GM04503 (cell line): ENCODE data around the gene NUDT1.
A peak's percentile ranks its signal among the peaks of the same experiment; 100 is the strongest.

ENCODE experiments used
- DNase-seq: peaks from one replicate; pipeline ENCODE4 v3.0.0-alpha.2; 2012; ENCODE audit warnings: low read depth

NUDT1 gene

DNA sequence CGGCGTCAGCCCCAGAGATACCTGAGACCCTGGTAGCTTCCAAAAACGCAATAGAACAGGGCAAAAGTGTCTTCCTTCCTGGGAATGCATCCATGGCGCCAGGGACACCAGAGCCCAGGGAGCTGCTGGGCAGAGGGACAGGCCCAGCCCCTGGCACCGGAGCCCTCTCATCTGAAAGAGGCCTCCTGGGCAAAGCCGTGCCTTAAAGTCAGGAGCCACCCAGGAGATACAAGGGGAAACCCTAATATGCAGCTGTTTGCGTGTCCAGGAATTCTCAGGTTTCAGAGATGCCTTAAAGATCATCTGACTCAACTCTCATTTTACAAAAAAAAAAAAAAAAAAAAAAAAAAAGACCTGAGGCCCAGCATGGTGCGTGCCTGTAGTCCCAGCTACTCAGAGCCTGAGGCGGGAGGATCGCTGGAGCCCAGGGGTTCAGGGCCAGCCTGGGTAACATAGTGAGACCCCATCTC is 28.0 kb downstream of the NUDT1 start:
- no peak for DNase-seq

DNA sequence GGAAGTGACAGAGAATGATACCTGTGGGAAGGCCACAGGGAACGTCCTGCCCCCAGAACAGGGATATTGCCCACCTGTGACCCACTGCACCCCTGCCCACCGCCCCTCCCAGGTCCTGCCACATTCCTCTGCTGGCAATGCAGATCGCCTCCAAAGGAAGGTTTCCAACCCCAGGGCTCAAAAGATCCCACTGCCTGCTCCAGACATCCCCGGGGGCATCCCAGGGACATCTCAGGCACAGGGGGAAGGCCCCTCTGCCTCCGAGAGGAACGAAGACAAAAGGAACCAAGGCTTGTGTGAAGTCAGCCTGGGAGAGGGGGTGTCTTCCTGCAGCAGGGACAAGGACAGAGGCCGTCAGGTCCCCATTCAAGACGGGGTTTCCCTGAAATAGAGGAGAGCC is 28.5 kb downstream of the NUDT1 start:
- DNase-seq, result no peak

DNA sequence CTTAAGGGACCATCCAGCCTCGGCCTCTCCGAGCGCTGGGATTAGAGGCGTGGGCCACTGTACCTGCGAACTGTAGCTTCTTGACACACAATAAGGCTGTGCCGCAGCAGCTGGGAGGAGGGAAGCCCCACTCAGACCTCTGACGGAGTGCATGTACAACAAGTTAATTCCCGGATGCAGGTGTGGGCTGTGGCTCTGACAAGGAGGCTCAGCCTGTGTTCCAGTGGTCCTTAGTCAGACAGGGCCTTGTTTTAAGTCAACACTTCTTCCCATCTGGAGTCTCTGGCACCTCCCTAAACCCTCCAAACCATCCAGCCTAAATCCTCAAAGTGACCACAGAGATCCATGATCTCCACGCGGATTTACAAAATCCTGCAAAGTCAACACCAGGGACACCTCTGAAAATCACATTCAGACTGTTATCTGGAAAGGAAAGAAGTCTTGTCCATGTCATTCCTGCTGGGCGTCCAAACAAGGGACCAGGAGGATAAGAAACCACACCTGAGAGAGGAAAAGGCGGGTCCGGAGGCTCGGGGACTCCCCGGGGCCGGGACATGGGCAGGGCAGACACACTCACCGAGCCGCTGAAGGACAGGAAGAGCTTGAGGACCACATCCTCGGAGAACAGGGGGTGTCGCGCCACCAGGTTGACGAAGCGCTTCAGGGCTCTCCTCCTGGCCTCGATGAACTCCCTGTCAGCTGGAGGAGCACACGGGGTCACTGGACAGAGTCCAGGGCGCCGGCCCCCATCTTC is 29.4 kb downstream of the NUDT1 start:
- DNase-seq, result no peak

- no peak for DNase-seq
Measured at GRCh38 chr7:2272031-2272430, 30.0 kb downstream of the NUDT1 start.

GRCh38 chr7:2273866-2274265 is 31.8 kb downstream of the NUDT1 start:
- DNase-seq, result no peak

DNA sequence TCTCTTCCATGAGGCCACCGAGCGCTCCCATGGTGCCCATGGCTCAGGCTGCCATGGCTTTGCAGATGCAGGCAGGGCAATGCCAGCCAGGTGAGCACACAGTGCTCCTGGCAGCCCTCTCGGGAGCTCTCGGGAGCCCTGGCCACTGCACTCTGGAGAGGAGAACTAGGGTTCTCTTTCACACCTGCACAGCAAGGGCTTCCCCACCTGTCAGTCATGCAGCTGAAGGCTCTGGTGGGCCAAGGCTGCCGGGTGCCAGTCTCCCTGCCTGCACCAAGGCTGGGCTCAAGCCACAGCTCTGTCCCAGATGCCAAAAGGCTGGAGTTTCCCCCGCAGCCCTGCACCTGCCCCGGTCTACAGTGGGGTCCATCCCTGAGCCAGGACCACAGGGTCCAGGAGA is 32.6 kb downstream of the NUDT1 start:
- no peak for DNase-seq

- DNase-seq, result no peak
Measured at GRCh38 chr7:2275101-2275500, 33.1 kb downstream of the NUDT1 start.

GRCh38 chr7:2276107-2276506 is 34.1 kb downstream of the NUDT1 start:
- no peak for DNase-seq

DNA sequence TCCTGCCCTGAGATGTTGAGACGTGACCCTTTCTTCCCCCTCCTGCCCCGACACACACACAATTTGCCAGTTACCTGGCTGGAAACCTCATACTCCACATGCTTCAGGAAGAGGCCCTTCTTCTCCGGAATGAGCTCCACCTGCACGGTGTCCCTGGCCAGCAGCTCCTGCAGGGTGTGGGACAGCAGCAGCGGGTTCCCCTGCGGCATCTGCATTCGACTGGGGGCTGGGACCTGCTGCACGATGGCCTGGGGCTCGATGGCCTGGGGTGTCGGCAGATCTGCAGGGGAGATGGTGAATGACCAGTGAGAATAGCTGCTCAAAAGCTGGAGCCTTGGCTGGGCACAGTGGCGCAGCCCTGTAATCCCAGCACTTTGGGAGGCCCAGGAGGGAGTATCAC is 36.0 kb downstream of the NUDT1 start:
- DNase-seq, result no peak

GRCh38 chr7:2279896-2280295 is 37.9 kb downstream of the NUDT1 start:
- DNase-seq, result no peak

DNA sequence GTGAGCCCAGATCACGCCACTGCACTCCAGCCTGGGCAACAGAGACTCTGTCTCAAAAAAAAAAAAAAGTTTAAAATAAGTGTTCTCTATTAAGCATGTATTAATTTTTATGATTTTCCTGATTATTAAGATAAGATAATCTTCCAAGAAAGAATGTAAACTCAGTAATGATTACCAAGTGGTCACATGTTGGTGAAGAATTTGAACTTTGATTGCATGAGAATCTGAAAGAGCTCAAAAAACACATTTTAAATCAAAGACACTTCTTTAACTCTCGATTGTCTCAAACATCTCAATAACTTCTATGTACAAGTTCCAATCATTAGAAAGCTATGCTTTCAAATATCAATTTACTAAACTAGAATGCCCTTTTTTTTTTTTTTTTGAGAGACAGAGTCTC is 38.4 kb downstream of the NUDT1 start:
- DNase-seq, result no peak

- no peak for DNase-seq
Measured at GRCh38 chr7:2281541-2281940, 39.5 kb downstream of the NUDT1 start.

- DNase-seq, result no peak
Measured at GRCh38 chr7:2282185-2282751, 40.2 kb downstream of the NUDT1 start.

DNA sequence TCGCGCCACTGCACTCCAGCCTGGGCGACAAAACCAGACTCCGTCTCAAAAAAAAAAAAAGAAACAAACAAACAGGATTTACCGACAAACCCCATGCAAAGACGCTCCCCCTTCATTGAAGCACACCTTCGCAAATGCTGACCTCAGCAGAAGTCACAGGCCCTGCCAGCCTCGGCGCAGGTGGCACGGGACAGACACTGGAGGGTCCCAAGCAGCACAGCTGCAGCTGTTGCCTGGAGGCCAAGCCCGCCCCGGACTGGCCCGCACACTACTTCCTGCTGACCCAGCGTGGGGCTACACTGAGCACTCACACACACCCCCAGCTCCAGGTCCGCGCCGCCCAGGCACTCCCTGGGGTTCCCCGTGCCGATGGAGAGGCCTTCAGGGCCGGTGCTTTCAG is 41.0 kb downstream of the NUDT1 start:
- DNase-seq, result no peak

DNA sequence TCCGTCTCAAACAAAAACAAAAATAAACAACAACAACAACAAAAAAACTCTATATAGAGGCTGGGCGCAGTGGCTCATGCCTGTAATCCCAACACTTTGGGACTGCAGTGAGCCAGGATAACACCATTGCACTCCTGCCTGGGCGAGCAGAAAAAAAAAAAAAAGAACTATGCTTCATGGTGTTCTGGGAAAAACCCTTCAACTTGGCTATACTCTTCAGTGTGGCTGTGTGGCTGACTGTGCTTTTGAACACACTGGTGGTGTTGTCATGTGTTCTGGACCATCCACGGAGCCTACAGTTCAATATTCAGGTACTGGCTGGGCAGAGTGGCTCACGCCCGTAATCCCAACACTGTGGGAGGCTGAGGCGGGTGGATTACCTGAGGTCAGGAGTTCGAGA is 45.7 kb downstream of the NUDT1 start:
- no peak for DNase-seq

DNA sequence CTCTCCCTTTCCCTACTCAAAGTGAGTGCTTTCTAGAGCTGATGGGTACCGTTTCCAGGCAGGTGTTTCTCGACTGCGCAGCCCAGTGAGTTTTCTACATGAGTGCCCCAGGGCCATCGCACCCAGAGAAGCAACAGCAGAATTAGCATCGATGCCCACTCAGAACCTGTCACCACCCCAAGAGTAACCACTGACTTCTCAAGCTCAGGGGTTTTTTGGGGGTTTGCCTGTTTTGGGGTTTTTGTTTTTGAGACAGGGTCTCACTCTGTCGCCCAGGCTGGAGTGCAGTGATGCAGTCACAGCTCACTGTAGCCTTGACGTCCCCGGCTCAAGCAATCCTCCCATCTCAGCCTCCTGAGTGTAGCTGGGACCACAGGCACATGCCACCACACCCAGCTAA is 46.5 kb downstream of the NUDT1 start:
- DNase-seq, result no peak

- DNase-seq, result no peak
Measured at GRCh38 chr7:2289111-2289586, 47.1 kb downstream of the NUDT1 start.

GRCh38 chr7:2289621-2290020 is 47.6 kb downstream of the NUDT1 start:
- no peak for DNase-seq

- DNase-seq, result no peak
Measured at GRCh38 chr7:2290877-2291276, 48.9 kb downstream of the NUDT1 start.

GRCh38 chr7:2295936-2296620 is 54.1 kb downstream of the NUDT1 start:
- DNase-seq, result no peak

DNA sequence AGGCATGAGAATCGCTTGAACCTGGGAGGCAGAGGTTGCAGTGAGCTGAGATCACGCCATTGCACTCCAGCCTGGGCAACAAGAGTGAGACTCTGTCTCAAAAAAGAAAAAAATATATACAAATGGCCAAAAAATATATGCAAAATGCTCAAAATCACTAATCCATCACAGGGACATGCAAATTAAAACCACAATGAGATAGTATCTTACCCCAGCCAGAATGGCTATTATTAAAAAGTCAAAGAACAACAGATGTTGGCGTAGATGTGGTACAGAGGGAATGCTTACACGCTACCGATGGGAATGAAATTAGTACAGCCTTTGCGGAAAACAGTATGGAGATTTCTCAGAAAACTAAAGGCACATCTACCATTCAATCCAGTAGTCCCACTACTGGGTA is 54.8 kb downstream of the NUDT1 start:
- no peak for DNase-seq

DNA sequence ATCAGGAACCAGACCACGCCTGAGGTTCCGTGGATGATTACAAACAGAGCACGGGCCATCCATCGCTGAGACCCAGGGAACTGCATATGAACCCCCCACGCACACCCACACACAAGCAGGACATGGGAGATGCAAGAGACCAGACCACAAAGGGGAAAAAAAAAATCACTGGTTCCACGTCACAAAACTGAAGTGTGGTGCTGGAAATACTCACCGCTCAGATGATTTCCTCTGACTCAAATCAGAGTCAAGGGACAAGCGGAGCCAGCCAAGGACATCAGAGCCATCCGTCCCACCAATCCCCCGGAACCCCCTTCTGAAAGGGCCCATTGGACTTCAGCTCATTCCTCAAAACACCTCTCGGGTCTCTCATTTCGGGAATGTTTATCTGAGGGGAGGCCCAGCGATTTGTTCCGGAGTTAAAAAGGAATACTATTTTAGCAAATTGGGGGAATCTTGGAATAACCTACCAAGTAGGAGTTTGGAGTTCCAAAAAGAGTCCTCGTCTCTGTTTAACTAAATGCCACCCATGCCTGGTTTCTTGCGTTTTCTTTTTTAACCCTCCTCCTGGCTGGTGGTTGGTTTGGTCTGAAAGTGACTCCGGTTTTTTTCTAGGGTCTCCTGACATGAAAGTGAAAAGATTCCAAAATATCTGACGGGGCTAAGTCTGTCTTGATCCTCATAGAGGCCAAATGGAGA is 57.3 kb downstream of the NUDT1 start:
- DNase-seq, result peak; percentile 82
